Left ventricle myocardium inferior (tissue), 1 donor: ENCODE data around the gene RHOH. TPM values are rescaled to one million over a fixed set of nuclear protein-coding genes. Genes with fewer than 3 reads are reported as not detected.

Experiments
- DNase-seq: peaks from one replicate; pipeline ENCODE4 v3.0.0-alpha.2; 2020
- H3K27ac ChIP-seq: fragments of 200-600 bp; replicated peaks from 2 replicates; pipeline ENCODE4 v1.8.0; 2021
- H3K27me3 ChIP-seq: fragments of 200-600 bp; 2 replicates; pipeline ENCODE4 v1.8.0; 2021; ENCODE audit warnings: low read depth
- H3K36me3 ChIP-seq: fragments of 200-600 bp; 2 replicates; pipeline ENCODE4 v1.8.0; 2021
- H3K4me1 ChIP-seq: fragments of 200-600 bp; 2 replicates; pipeline ENCODE4 v1.8.0; 2021
- H3K4me3 ChIP-seq: fragments of 200-600 bp; 2 replicates; pipeline ENCODE4 v1.8.0; 2021; ENCODE audit warnings: mild to moderate bottlenecking, moderate library complexity
- H3K9me3 ChIP-seq: fragments of 200-600 bp; replicated peaks from 2 replicates; pipeline ENCODE4 v1.8.0; 2021
- intact Hi-C: fragments of 100-400 bp; cut with micrococcal nuclease; formaldehyde crosslinking; loops from one replicate; pipeline ENCODE4 v1.11.0; 2022
- total RNA-seq: library from RNA; stranded (reverse); fragmentation: NEBNext Ultra II Directional; extraction: Animal tissue kit (Norgen Biotek cat#: 25700); gene quantifications from one replicate; pipeline ENCODE4 v1.2.1, GENCODE V29; 2021
- TF ChIP-seq, protein P1 (sequence below): fragments of 200-600 bp; IDR thresholded peaks from 2 replicates; pipeline ENCODE4 v1.8.0; 2021; ENCODE audit warnings: antibody characterized with exemption, mild to moderate bottlenecking, borderline replicate concordance
- donor health status: DM: no; HTN: yes; CAD: no; lungs with severe emphysema.

RHOH gene
- total RNA-seq, 1 donor from 2014 or later: 0.41 TPM

DNA sequence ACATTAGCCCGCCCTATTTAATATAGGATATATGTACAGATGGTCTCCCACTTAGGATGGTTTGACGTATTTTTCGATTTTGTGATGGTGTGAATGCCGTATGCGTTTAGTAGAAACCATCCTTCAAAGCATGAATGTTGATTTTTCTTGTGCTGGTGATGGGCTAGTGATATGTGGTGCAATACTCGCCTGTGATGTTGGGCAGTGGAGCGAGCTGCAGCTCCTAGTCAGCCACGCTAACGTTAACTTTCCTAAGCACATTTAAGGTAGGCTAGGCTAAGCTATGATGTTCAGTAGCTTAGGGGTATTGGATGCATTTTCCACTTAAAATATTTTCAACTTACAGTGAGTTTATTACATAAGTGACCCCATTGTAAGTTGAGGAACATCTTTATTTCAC lies 36.6 kb upstream of the RHOH start:
- H3K4me3 ChIP-seq: no peak overlapping the region
- TF ChIP-seq, protein P1, sequence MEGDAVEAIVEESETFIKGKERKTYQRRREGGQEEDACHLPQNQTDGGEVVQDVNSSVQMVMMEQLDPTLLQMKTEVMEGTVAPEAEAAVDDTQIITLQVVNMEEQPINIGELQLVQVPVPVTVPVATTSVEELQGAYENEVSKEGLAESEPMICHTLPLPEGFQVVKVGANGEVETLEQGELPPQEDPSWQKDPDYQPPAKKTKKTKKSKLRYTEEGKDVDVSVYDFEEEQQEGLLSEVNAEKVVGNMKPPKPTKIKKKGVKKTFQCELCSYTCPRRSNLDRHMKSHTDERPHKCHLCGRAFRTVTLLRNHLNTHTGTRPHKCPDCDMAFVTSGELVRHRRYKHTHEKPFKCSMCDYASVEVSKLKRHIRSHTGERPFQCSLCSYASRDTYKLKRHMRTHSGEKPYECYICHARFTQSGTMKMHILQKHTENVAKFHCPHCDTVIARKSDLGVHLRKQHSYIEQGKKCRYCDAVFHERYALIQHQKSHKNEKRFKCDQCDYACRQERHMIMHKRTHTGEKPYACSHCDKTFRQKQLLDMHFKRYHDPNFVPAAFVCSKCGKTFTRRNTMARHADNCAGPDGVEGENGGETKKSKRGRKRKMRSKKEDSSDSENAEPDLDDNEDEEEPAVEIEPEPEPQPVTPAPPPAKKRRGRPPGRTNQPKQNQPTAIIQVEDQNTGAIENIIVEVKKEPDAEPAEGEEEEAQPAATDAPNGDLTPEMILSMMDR: no peak
- no peak overlapping the region for H3K27ac ChIP-seq
- peaks cover 8% of the 10 kb centered on the region for H3K36me3 ChIP-seq
- no peaks in the 10 kb centered on the region for H3K4me1 ChIP-seq
- no peaks in the 10 kb centered on the region for H3K27me3 ChIP-seq
- intact Hi-C loops: no loop called here
- DNase-seq: no peak
- no peaks in the 10 kb centered on the region for H3K9me3 ChIP-seq

DNA sequence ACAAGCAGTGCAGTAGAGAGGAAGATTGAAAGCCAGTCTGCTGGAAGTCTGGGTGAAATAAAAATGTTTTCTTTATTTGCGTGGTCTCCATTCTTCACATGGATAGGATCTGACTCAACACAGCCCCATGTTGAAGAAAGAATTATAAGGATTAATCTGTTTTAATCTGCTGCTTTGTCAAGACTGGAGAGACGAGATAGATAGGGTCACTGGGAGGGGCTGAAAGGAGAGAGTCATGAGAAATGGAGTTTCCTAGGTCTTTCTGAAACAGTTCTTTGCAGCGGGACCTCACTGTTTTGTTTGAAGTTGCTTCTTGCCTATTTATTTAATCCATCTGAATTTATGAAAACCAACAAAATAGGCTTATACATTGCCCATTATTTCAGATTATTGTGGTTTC lies 32.4 kb upstream of the RHOH start:
- TF ChIP-seq, protein P1: no peak
- peaks cover 15% of the 10 kb centered on the region for H3K36me3 ChIP-seq
- peaks cover 24% of the 10 kb centered on the region for H3K9me3 ChIP-seq
- no peaks in the 10 kb centered on the region for H3K27me3 ChIP-seq
- H3K27ac ChIP-seq: no peak overlapping the region
- H3K4me1 ChIP-seq: no peaks in the 10 kb centered on the region
- no peak overlapping the region for H3K4me3 ChIP-seq
- intact Hi-C loops: no loop called here
- no peak for DNase-seq

DNA sequence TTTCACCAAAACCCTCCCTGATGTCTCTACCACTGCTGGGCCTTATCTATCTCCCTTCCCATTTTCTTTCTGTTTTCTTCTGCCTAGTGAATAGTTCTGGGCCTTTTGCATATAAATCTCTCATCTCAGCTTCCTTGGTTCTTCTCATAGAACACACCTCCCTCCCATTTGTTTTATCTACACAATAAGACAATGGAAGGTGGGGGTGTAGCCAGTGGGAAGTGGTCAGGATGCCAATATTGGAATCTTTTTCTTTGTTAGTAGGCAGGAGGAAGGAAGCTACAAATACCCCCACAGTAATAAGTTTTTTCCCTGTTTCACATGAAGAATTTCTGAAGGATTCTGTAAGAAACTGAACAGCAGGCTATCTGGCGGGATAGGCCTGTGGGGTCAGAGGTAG lies 30.9 kb upstream of the RHOH start:
- Histone ChIP-seq H3K9me3 (peaks cover 24% of the 10 kb centered on the region), H3K27me3 (no peaks in the 10 kb centered on the region), H3K4me3 (no peak overlapping the region), H3K4me1 (no peaks in the 10 kb centered on the region), H3K27ac (no peak overlapping the region), H3K36me3 (peaks cover 15% of the 10 kb centered on the region)
- DNase-seq: no peak
- TF ChIP-seq, protein P1: no peak
- intact Hi-C loops: no loop called here

DNA sequence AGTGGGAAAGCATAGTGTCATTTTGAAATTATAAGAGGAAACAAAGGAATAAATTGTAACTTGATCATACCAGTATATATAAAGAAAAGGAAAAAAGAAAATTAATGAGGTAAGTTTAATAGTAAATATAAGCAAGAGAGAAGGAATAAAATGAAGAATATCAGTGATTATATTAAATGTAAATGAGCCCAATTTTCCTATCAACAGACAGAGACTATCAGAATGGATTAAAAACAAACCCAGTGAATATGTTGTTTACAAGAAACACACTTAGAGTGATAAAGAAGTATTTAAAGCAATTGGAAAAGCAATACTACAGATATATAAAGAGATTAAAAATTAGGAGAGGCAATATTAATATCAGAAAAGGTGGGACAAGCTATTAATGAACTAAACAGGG lies 28.8 kb upstream of the RHOH start:
- H3K4me1 ChIP-seq: no peaks in the 10 kb centered on the region
- no peak overlapping the region for H3K4me3 ChIP-seq
- H3K36me3 ChIP-seq: peaks cover 8% of the 10 kb centered on the region
- H3K27me3 ChIP-seq: no peaks in the 10 kb centered on the region
- DNase-seq: no peak
- H3K27ac ChIP-seq: no peak overlapping the region
- intact Hi-C loops: no loop called here
- TF ChIP-seq, protein P1: no peak
- peaks cover 24% of the 10 kb centered on the region for H3K9me3 ChIP-seq

DNA sequence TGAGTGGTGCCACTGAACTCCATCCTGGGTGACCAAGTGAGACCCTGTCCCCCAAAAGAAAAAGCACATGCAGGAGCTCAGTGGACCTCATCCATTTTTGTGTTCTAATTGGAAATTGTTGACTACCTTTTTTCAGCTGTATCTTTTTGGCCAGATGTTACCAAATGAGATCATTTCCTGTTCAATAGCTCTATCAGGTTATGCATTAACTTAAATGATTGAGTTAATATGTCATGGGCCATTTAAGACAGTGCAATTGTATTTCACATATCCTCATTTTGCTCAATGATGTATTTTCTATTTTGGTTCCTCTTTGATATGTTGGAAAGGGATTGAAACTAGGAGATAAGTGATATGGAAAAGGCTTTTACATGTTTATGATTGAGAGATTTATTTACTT lies 26.2 kb upstream of the RHOH start:
- peaks cover 7% of the 10 kb centered on the region for H3K36me3 ChIP-seq
- H3K4me1 ChIP-seq: no peaks in the 10 kb centered on the region
- no peak for DNase-seq
- no peak overlapping the region for H3K4me3 ChIP-seq
- H3K27me3 ChIP-seq: peaks cover 11% of the 10 kb centered on the region
- peaks cover 24% of the 10 kb centered on the region for H3K9me3 ChIP-seq
- intact Hi-C loops: no loop called here
- TF ChIP-seq, protein P1: no peak
- no peak overlapping the region for H3K27ac ChIP-seq

DNA sequence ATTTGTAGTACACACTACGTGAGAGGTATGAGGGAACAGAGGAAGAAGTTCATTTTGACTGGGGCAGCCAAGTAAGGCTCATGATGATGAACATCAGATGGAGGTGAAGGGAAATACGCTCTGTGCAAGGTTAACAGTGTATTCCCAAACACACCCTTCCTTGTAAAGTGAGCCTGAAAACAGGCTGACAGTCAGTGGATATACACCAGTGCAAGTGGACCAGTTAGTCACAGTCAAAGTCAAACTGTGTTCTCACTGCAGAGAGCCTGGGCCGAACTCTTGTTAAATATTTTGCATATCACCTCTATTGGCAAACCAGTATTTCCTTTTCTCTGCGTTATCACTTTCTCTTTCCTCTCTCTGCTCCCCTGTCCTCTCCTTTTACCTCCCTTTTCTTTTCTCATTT lies 23.4 kb upstream of the RHOH start:
- Histone ChIP-seq H3K27ac (no peak overlapping the region), H3K36me3 (peaks cover 2% of the 10 kb centered on the region), H3K4me1 (no peaks in the 10 kb centered on the region), H3K27me3 (peaks cover 31% of the 10 kb centered on the region), H3K9me3 (peaks cover 4% of the 10 kb centered on the region), H3K4me3 (no peak overlapping the region)
- TF ChIP-seq, protein P1: no peak
- intact Hi-C loops: no loop called here
- DNase-seq: no peak
